Liver (tissue), 9 donors: Measurements from ENCODE around the gene KCTD12. TPM values are rescaled to one million over a fixed set of nuclear protein-coding genes. Genes with fewer than 3 reads are reported as not detected.
A peak's percentile ranks its signal among the peaks of the same experiment; 100 is the strongest.

Experiments used
- DNase-seq: peaks from one replicate; pipeline ENCODE4 v3.0.0-alpha.2; 2017; ENCODE audit warnings: low spot score
- H3K27ac ChIP-seq, 2 donors: one replicate each; pipeline ENCODE4 v1.7.0; 2013; ENCODE audit warnings: inconsistent platforms in 2 of 2, low read length in 2 of 2, control low read depth in 1 of 2, low read depth in 1 of 2, mild to moderate bottlenecking in 1 of 2
- H3K27me3 ChIP-seq, 4 donors: one replicate each; pipeline versions ENCODE4 v1.6.1 to v1.7.0; 2013; ENCODE audit warnings: low read length in 3 of 4, inconsistent platforms in 1 of 4, mild to moderate bottlenecking in 1 of 4, moderate library complexity in 1 of 4; ENCODE audit not compliant: control insufficient read depth in 4 of 4, insufficient read depth in 4 of 4
- H3K36me3 ChIP-seq, 4 donors: one replicate each; pipeline versions ENCODE4 v1.6.1 to v1.7.0; 2013; ENCODE audit warnings: low read length in 3 of 4, mild to moderate bottlenecking in 3 of 4, low read depth in 1 of 4, moderate library complexity in 1 of 4; ENCODE audit not compliant: control insufficient read depth in 4 of 4, insufficient read depth in 3 of 4
- H3K4me1 ChIP-seq, 4 donors: one replicate each; pipeline versions ENCODE4 v1.6.1 to v1.7.0; 2013; ENCODE audit warnings: low read length in 3 of 4, mild to moderate bottlenecking in 3 of 4, moderate library complexity in 1 of 4; ENCODE audit not compliant: control insufficient read depth in 4 of 4, insufficient read depth in 4 of 4
- H3K4me3 ChIP-seq, 3 donors: one replicate each; pipeline versions ENCODE4 v1.6.1 to v1.7.0; 2013; ENCODE audit warnings: low read length in 3 of 3, control low read depth in 1 of 3, low read depth in 1 of 3, mild to moderate bottlenecking in 1 of 3
- H3K9ac ChIP-seq, 2 donors: one replicate each; pipeline ENCODE4 v1.7.0; 2013; ENCODE audit warnings: low read length in 2 of 2, mild to moderate bottlenecking in 2 of 2, moderate library complexity in 2 of 2, control low read depth in 1 of 2, low read depth in 1 of 2
- H3K9me3 ChIP-seq, 4 donors: one replicate each; pipeline versions ENCODE4 v1.6.1 to v1.7.0; 2013; ENCODE audit warnings: low read length in 3 of 4; ENCODE audit not compliant: control insufficient read depth in 4 of 4
- CTCF ChIP-seq: fragments of 150-350 bp; IDR thresholded peaks from 2 replicates; pipeline ENCODE4 v1.5.1; 2017; ENCODE audit warnings: improper control_type of control experiment, low read depth, low read length; ENCODE audit not compliant: missing input control
- EGR1 ChIP-seq, 2 donors: IDR thresholded peaks; 2 replicates each; pipeline ENCODE4 v1.6.1; 2016 to 2018; ENCODE audit warnings: antibody characterized with exemption in 2 of 2, low read depth in 2 of 2
- FOXA1 ChIP-seq: IDR thresholded peaks from 2 replicates; pipeline ENCODE4 v1.6.1; 2016; ENCODE audit warnings: antibody characterized with exemption
- FOXA2 ChIP-seq: IDR thresholded peaks from 2 replicates; pipeline ENCODE4 v1.6.1; 2016; ENCODE audit warnings: antibody characterized with exemption
- GABPA ChIP-seq, 2 donors: IDR thresholded peaks in 1 of 2; conservative IDR thresholded peaks in 1 of 2; 2 replicates each; pipeline ENCODE4 v1.6.1; 2016; ENCODE audit warnings: antibody characterized with exemption in 2 of 2, mild to moderate bottlenecking in 1 of 2, moderate library complexity in 1 of 2
- HNF4A ChIP-seq, 2 donors: conservative IDR thresholded peaks; 2 replicates each; pipeline ENCODE4 v1.6.1; 2016; ENCODE audit warnings: antibody characterized with exemption in 2 of 2, mild to moderate bottlenecking in 2 of 2
- HNF4G ChIP-seq: IDR thresholded peaks from 2 replicates; pipeline ENCODE4 v1.6.1; 2016; ENCODE audit warnings: antibody characterized with exemption
- MAX ChIP-seq: IDR thresholded peaks from 2 replicates; pipeline ENCODE4 v1.6.1; 2016; ENCODE audit warnings: antibody characterized with exemption
- RAD21 ChIP-seq, 2 donors: IDR thresholded peaks; 2 replicates each; pipeline ENCODE4 v1.6.1; 2016; ENCODE audit warnings: antibody characterized with exemption in 2 of 2, mild to moderate bottlenecking in 2 of 2
- RXRA ChIP-seq, 2 donors: IDR thresholded peaks; 2 replicates each; pipeline ENCODE4 v1.6.1; 2017 to 2018; ENCODE audit warnings: antibody characterized with exemption in 2 of 2, mild to moderate bottlenecking in 1 of 2
- SP1 ChIP-seq: IDR thresholded peaks from 2 replicates; pipeline ENCODE4 v1.6.1; 2018; ENCODE audit warnings: antibody characterized with exemption, mild to moderate bottlenecking
- YY1 ChIP-seq: IDR thresholded peaks from 2 replicates; pipeline ENCODE4 v1.6.1; 2016; ENCODE audit warnings: antibody characterized with exemption, mild to moderate bottlenecking
- ZBTB33 ChIP-seq: IDR thresholded peaks from 2 replicates; pipeline ENCODE4 v1.6.1; 2016; ENCODE audit warnings: antibody characterized with exemption
- WGBS: extraction: QIAGEN DNeasy Blood & Tissue Kit; methylation state at CpG from one replicate; pipeline ENCODE4 v1.1.7; 2013; 5-methylcytosine and 5-hydroxymethylcytosine counted together
- polyA plus RNA-seq, 2 donors: library from polyadenylated mRNA; stranded (reverse) in 1 of 2; unstranded in 1 of 2; fragments of 200-250 nt in 1 of 2; fragments of >200 nt in 1 of 2; fragmentation: Nextera tagmentation in 1 of 2; extraction: Ambion mirVana in 1 of 2; gene quantifications; one replicate each; pipeline versions ENCODE4 v1.2.1 to v1.2.3, GENCODE V29; 2013 to 2015
- total RNA-seq, 2 donors: library from RNA; depleted of rRNA; stranded (reverse); fragments of >200 nt; gene quantifications; one replicate each; pipeline ENCODE4 v1.2.3, GENCODE V29; 2014
- donor health status: healthy.
- donor health status: healthy.
- donor health status: healthy.
- donor health status: healthy.
- donor health status: healthy.

KCTD12 gene
- total and polyA plus RNA-seq, 4 donors: 1.5 to 14.8 (median 6.6) TPM

GRCh38 chr13:76883236-76883635, 3.0 kb downstream of the KCTD12 start:
- Histone ChIP-seq H3K27ac (no peak overlapping the region), H3K4me1 (peaks cover 9 to 25% (median 15%) of the 10 kb centered on the region in 4 donors), H3K27me3 (peaks cover 0 to 7% (median under 1%) of the 10 kb centered on the region in 4 donors), H3K4me3 (no peak overlapping the region), H3K9ac (peak overlapping the region; percentile 4 to 7), H3K36me3 (no peaks in the 10 kb centered on the region), H3K9me3 (no peaks in the 10 kb centered on the region)
- no peak for DNase-seq
- WGBS: 63% methylated on average over 3 of the region's 3 CpGs
- TF ChIP-seq CTCF: no peak
- TF ChIP-seq RXRA (IDR thresholded peaks at IDR 0.05): no peak
- TF ChIP-seq EGR1 (IDR thresholded peaks at IDR 0.05; ENCODE audit: low read depth in 2 of 2): no peak
- TF ChIP-seq ZBTB33: no peak
- no peak for TF ChIP-seq YY1
- TF ChIP-seq FOXA1: no peak
- TF ChIP-seq HNF4A (conservative IDR thresholded peaks at IDR 0.05): no peak
- TF ChIP-seq FOXA2: no peak
- no peak for TF ChIP-seq MAX

GRCh38 chr13:76882431-76882830, 3.8 kb downstream of the KCTD12 start:
- H3K9ac ChIP-seq: no peak overlapping the region
- H3K4me1 ChIP-seq: peaks cover 9 to 25% (median 15%) of the 10 kb centered on the region in 4 donors
- H3K27ac ChIP-seq: peak overlapping the region in 1 of 2 donors; percentile 31
- no peaks in the 10 kb centered on the region for H3K9me3 ChIP-seq
- no peaks in the 10 kb centered on the region for H3K36me3 ChIP-seq
- no peak overlapping the region for H3K4me3 ChIP-seq
- 65% methylated on average over 4 of the region's 4 CpGs for WGBS
- TF ChIP-seq HNF4A (conservative IDR thresholded peaks at IDR 0.05) (no peak), FOXA2 (no peak), RAD21 (IDR thresholded peaks at IDR 0.05) (no peak), HNF4G (no peak), ZBTB33 (no peak), SP1 (no peak), CTCF (no peak), GABPA (IDR thresholded peaks at IDR 0.05 in 1 of 2, conservative IDR thresholded peaks at IDR 0.05 in 1 of 2) (no peak)
- DNase-seq: no peak
- H3K27me3 ChIP-seq: peaks cover 0 to 7% (median under 1%) of the 10 kb centered on the region in 4 donors
